HepG2 (cell line): ENCODE measurements around the gene C11orf68. TPM values are rescaled to one million over a fixed set of nuclear protein-coding genes. Genes with fewer than 3 reads are reported as not detected.

Experiments used
- ATAC-seq: fragments of 200-7000 bp; cut with Tn5 transposase; 3 replicates; pipeline ENCODE4 v1.9.1; 2020; ENCODE audit warnings: mild to moderate bottlenecking, moderate library complexity
- BruUV-seq: library from RNA; stranded (reverse); fragments of 400-500 nt; replicated peaks from 2 replicates; lab custom pipeline; 2021; lab: Mats Ljungman, UMichigan
- CTCF ChIA-PET: fragments of 300-600 bp; formaldehyde crosslinking; extraction: SDS; loops from one replicate; lab custom pipeline; 2021; ENCODE audit warnings: low total read pairs, inconsistent platforms, low intra/inter-chr PET ratio; lab: Yijun Ruan, JAX
- POLR2A ChIA-PET: fragments of 350-600 bp; sonication (Branson Sonifier 250); formaldehyde crosslinking; loops from one replicate; lab custom pipeline; 2020; ENCODE audit warnings: antibody characterized with exemption, inconsistent platforms; lab: Yijun Ruan, JAX
- DNase-seq: peaks from one replicate; pipeline ENCODE4 v3.0.0-alpha.2; 2015; ENCODE audit warnings: low spot score
- FAIRE-seq: peaks from 3 replicates; lab custom pipeline; 2011; peaks lifted over from hg19 to GRCh38; lab: Jason Lieb, UNC
- H2AFZ ChIP-seq: one replicate; pipeline ENCODE4 v1.6.1; 2011; ENCODE audit warnings: low read length, inconsistent platforms
- H3K27ac ChIP-seq: fragments of 300-600 bp; 3 replicates; pipeline ENCODE4 v1.8.0; 2011; ENCODE audit warnings: mixed run types, mild to moderate bottlenecking, mixed read lengths, low read length, inconsistent platforms; ENCODE audit not compliant: insufficient read depth; ENCODE audit errors: extremely low read length
- H3K27me3 ChIP-seq, 2 experiments: fragments of 200-600 bp in 1 of 2; 2 replicates in 1 of 2; 3 replicates in 1 of 2; pipeline versions ENCODE4 v1.6.0 to v1.8.0; 2011; ENCODE audit warnings: low read length in 2 of 2, mild to moderate bottlenecking in 2 of 2, moderate library complexity in 2 of 2, inconsistent platforms in 1 of 2; ENCODE audit not compliant: insufficient read depth in 2 of 2, control insufficient read depth in 1 of 2
- H3K36me3 ChIP-seq, 2 experiments: fragments of 200-600 bp in 1 of 2; replicated peaks in 1 of 2; 2 replicates in 1 of 2; 3 replicates in 1 of 2; pipeline versions ENCODE4 v1.5.1 to v1.8.0; 2011; ENCODE audit warnings: low read length in 2 of 2, inconsistent platforms in 1 of 2; ENCODE audit not compliant: insufficient read depth in 2 of 2, control insufficient read depth in 1 of 2
- H3K4me1 ChIP-seq: 2 replicates; pipeline ENCODE4 v1.5.1; 2012; ENCODE audit warnings: low read length, inconsistent platforms; ENCODE audit not compliant: insufficient read depth
- H3K4me2 ChIP-seq: 2 replicates; pipeline ENCODE4 v1.6.0; 2011; ENCODE audit warnings: low read depth, low read length, inconsistent platforms
- H3K4me3 ChIP-seq, 3 experiments: fragments of 200-600 bp in 1 of 3; sonication (generic), shearing (Covaris generic) in 1 of 3; replicated peaks in 1 of 3; 2 replicates each; pipeline ENCODE4 v1.5.1; 2011 to 2016; ENCODE audit warnings: low read length in 3 of 3, inconsistent platforms in 2 of 3, low read depth in 2 of 3, mild to moderate bottlenecking in 2 of 3, control low read depth in 1 of 3, mixed read lengths in 1 of 3; ENCODE audit not compliant: insufficient read depth in 1 of 3
- H3K79me2 ChIP-seq: one replicate; pipeline ENCODE4 v1.6.1; 2011; ENCODE audit warnings: low read length, inconsistent platforms; ENCODE audit not compliant: insufficient read depth
- H3K9ac ChIP-seq: 2 replicates; pipeline ENCODE4 v1.6.0; 2011; ENCODE audit warnings: mild to moderate bottlenecking, low read depth, low read length, inconsistent platforms; ENCODE audit not compliant: insufficient read depth
- H3K9me3 ChIP-seq: 2 replicates; pipeline ENCODE4 v1.5.1; 2012; ENCODE audit warnings: mild to moderate bottlenecking, low read length
- H4K20me1 ChIP-seq: 2 replicates; pipeline ENCODE4 v1.6.0; 2011; ENCODE audit warnings: inconsistent platforms, mild to moderate bottlenecking, low read length, moderate library complexity; ENCODE audit not compliant: insufficient read depth
- GATA4 ChIP-seq: sonication (generic); IDR thresholded peaks from 2 replicates; pipeline ENCODE4 v1.6.1; 2016; ENCODE audit warnings: antibody characterized with exemption, low read depth, borderline replicate concordance
- MNT ChIP-seq: fragments of 450-650 bp; IDR thresholded peaks from 2 replicates; pipeline ENCODE4 v1.6.1; 2016
- MTA3 ChIP-seq: sonication (generic); formaldehyde crosslinking; IDR thresholded peaks from 2 replicates; pipeline ENCODE4 v1.4.0; 2020; ENCODE audit warnings: missing genetic modification reagents
- RXRB ChIP-seq: IDR thresholded peaks from 2 replicates; pipeline ENCODE4 v1.6.1; 2016; ENCODE audit warnings: borderline replicate concordance, missing genetic modification reagents, missing compliant biosample characterization
- TCF12 ChIP-seq, 2 experiments: fragments of 450-650 bp in 1 of 2; sonication (generic) in 1 of 2; formaldehyde crosslinking in 1 of 2; IDR thresholded peaks; 2 replicates each; pipeline versions ENCODE4 v1.6.1 to v1.8.0; 2017 to 2022; ENCODE audit warnings: antibody characterized with exemption in 1 of 2, mild to moderate bottlenecking in 1 of 2, missing genetic modification reagents in 1 of 2, moderate library complexity in 1 of 2
- TERF1 ChIP-seq: sonication (generic); formaldehyde crosslinking; IDR thresholded peaks from 2 replicates; pipeline ENCODE4 v1.8.0; 2022; ENCODE audit warnings: mild to moderate bottlenecking, missing genetic modification reagents, moderate library complexity
- TFDP2 ChIP-seq: sonication (generic); formaldehyde crosslinking; IDR thresholded peaks from 2 replicates; pipeline ENCODE4 v1.4.0; 2020; ENCODE audit warnings: missing genetic modification reagents
- UBTF ChIP-seq: sonication (generic); formaldehyde crosslinking; IDR thresholded peaks from 2 replicates; pipeline ENCODE4 v1.4.0; 2020; ENCODE audit warnings: mild to moderate bottlenecking, missing genetic modification reagents
- ZNF275 ChIP-seq: sonication (generic); formaldehyde crosslinking; IDR thresholded peaks from 2 replicates; pipeline ENCODE4 v1.8.0; 2022; ENCODE audit warnings: missing genetic modification reagents, mild to moderate bottlenecking, inconsistent platforms, borderline replicate concordance
- ZNF75D ChIP-seq: sonication (generic); formaldehyde crosslinking; IDR thresholded peaks from 2 replicates; pipeline ENCODE4 v1.8.1; 2023; ENCODE audit warnings: missing genetic modification reagents, mild to moderate bottlenecking, borderline replicate concordance
- WGBS: methylation state at CpG from one replicate; pipeline ENCODE4 v1.1.6; 2017; ENCODE audit warnings: low lambda C conversion rate; 5-methylcytosine and 5-hydroxymethylcytosine counted together
- in situ Hi-C: cut with HindIII; loops from 2 replicates; pipeline ENCODE4 v1.10.0; 2017; ENCODE audit warnings: low pct_unique_long_range_greater_than_20kb; ENCODE audit not compliant: extremely low pct_ligation_motif_present
- intact Hi-C: fragments of 100-400 bp; cut with micrococcal nuclease; formaldehyde crosslinking; loops from one replicate; pipeline ENCODE4 v1.10.0; 2022; ENCODE audit not compliant: unreplicated experiment
- polyA plus RNA-seq, 8 experiments: library from polyadenylated mRNA; depleted of rRNA in 3 of 8; stranded (reverse) in 7 of 8; unstranded in 1 of 8; fragments of >200 nt; fragmentation: Illumina TruSeq in 4 of 8; extraction: Trizol in 4 of 8; gene quantifications; 2 replicates each; pipeline versions ENCODE4 v1.2.1 to v1.2.3, GENCODE V29; 2011 to 2016; ENCODE audit warnings: low read depth in 4 of 8, missing spikeins in 1 of 8, mixed read lengths in 1 of 8; ENCODE audit not compliant: insufficient read depth in 1 of 8
- total RNA-seq, 5 experiments: library from RNA; depleted of rRNA; stranded (reverse); fragments of >200 nt; fragmentation: Illumina TruSeq; extraction: Trizol; gene quantifications; 2 replicates each; pipeline ENCODE4 v1.2.3, GENCODE V29; 2016; ENCODE audit warnings: low read depth in 1 of 5

Gene C11orf68
- total and polyA plus RNA-seq, 2 of the 13 experiments (the other 11 are each of a cell fraction or from before 2014, with no cell fraction given), result 8.4 to 28.3 TPM

- TF ChIP-seq GATA4 (no peak), TCF12 (IDR thresholded peaks at IDR 0.05) (no peak), TCF12 (CRISPR knock-in tag; IDR thresholded peaks at IDR 0.05) (no peak), RXRB (CRISPR knock-in tag) (no peak), TFDP2 (CRISPR knock-in tag) (no peak), MTA3 (CRISPR knock-in tag) (no peak)
- TF ChIP-seq, all 625 proteins: peak for 0
- BruUV-seq, result no TSS peak
- peaks cover 22% of the 10 kb centered on the region for H3K4me1 ChIP-seq
- WGBS, result 91% methylated on average over 3 of the region's 3 CpGs
- H3K4me3 ChIP-seq, result no peak overlapping the region
- ChIA-PET CTCF (no interaction called here), POLR2A (no interaction called here)
- FAIRE-seq (no peak), DNase-seq (no peak), ATAC-seq (no peak)
- H2AFZ ChIP-seq, result no peak overlapping the region
- no peaks in the 10 kb centered on the region for H4K20me1 ChIP-seq
- H3K9me3 ChIP-seq, result no peaks in the 10 kb centered on the region
- no peak overlapping the region for H3K9ac ChIP-seq
- no peaks in the 10 kb centered on the region for H3K27me3 ChIP-seq
- intact Hi-C loops, result no loop called here
- H3K4me2 ChIP-seq, result no peak overlapping the region
- H3K79me2 ChIP-seq, result peaks cover 11% of the 10 kb centered on the region
- no peaks in the 10 kb centered on the region; a peak in 1 of 5 replicates for H3K36me3 ChIP-seq
- no peak overlapping the region for H3K27ac ChIP-seq
- in situ Hi-C loops, result no loop called here
Measured at GRCh38 chr11:65922565-65922964, 3.7 kb upstream of the C11orf68 start.

GRCh38 chr11:65921876-65922275 is 3.0 kb upstream of the C11orf68 start:
- FAIRE-seq, result no peak
- in situ Hi-C loops (no loop called here), intact Hi-C loops (no loop called here)
- Histone ChIP-seq H3K36me3 (no peaks in the 10 kb centered on the region; a peak in 1 of 5 replicates), H3K27ac (no peak overlapping the region), H2AFZ (no peak overlapping the region), H3K4me2 (no peak overlapping the region), H4K20me1 (no peaks in the 10 kb centered on the region), H3K9ac (no peak overlapping the region), H3K27me3 (no peaks in the 10 kb centered on the region), H3K4me3 (no peak overlapping the region), H3K9me3 (no peaks in the 10 kb centered on the region), H3K79me2 (peaks cover 11% of the 10 kb centered on the region), H3K4me1 (peaks cover 25% of the 10 kb centered on the region)
- no peak for ATAC-seq
- no TSS peak for BruUV-seq
- 100% methylated on average over 5 of the region's 10 CpGs for WGBS
- ChIA-PET POLR2A (no interaction called here), CTCF (no interaction called here)
- DNase-seq, result no peak
- TF ChIP-seq ZNF275 (CRISPR knock-in tag) (no peak), MNT (no peak), UBTF (no peak), ZNF75D (CRISPR knock-in tag) (no peak), TERF1 (CRISPR knock-in tag) (no peak)
